Activated T-helper 17 cell treated with anti-CD3 and anti-CD28 coated beads, Interleukin-2, amount 50 U/mL, for 72 hours (primary cell): ENCODE data around the gene GULP1. TPM values are rescaled to one million over a fixed set of nuclear protein-coding genes. Genes with fewer than 3 reads are reported as not detected.

Experiments used
- ATAC-seq: fragments of 150-1000 bp; cut with Tn5 transposase; replicated peaks from 2 replicates; pipeline ENCODE4 v1.10.0; 2021; ENCODE audit warnings: mild to moderate bottlenecking, moderate library complexity
- H3K27ac Mint-ChIP-seq: one replicate; pipeline ENCODE4 v1.8.0; 2022; ENCODE audit warnings: mixed read lengths
- H3K27me3 Mint-ChIP-seq: one replicate; pipeline ENCODE4 v1.8.0; 2022; ENCODE audit warnings: mixed read lengths
- H3K36me3 Mint-ChIP-seq: one replicate; pipeline ENCODE4 v1.8.0; 2022; ENCODE audit warnings: low read depth, mild to moderate bottlenecking, mixed read lengths
- H3K4me1 Mint-ChIP-seq: one replicate; pipeline ENCODE4 v1.8.0; 2022; ENCODE audit warnings: mixed read lengths
- H3K4me3 Mint-ChIP-seq: one replicate; pipeline ENCODE4 v1.8.0; 2022; ENCODE audit warnings: mild to moderate bottlenecking, mixed read lengths
- H3K9me3 Mint-ChIP-seq: one replicate; pipeline ENCODE4 v1.8.0; 2022; ENCODE audit warnings: mixed read lengths
- total RNA-seq, 2 donors: library from RNA; stranded (reverse); gene quantifications; one replicate each; pipeline ENCODE4 v1.2.3, GENCODE V29; 2022

GULP1 gene
- total RNA-seq, 2 donors from 2014 or later, result not detected

GRCh38 chr2:188360485-188361263 lies 69.0 kb downstream of the GULP1 start:
- no peak overlapping the region for H3K27ac Mint-ChIP-seq

GRCh38 chr2:188364033-188364630 lies 72.5 kb downstream of the GULP1 start:
- no peaks in the 10 kb centered on the region for H3K9me3 Mint-ChIP-seq
- no peaks in the 10 kb centered on the region for H3K36me3 Mint-ChIP-seq
- no peak for ATAC-seq
- H3K4me3 Mint-ChIP-seq, result no peak overlapping the region
- no peaks in the 10 kb centered on the region for H3K4me1 Mint-ChIP-seq
- H3K27me3 Mint-ChIP-seq, result no peaks in the 10 kb centered on the region
- no peak overlapping the region for H3K27ac Mint-ChIP-seq

More at GRCh38 chr2:188360485-188361263, 69.0 kb downstream of the GULP1 start:
- no peaks in the 10 kb centered on the region for H3K36me3 Mint-ChIP-seq
- no peak overlapping the region for H3K4me3 Mint-ChIP-seq
- ATAC-seq, result no peak
- H3K9me3 Mint-ChIP-seq, result no peaks in the 10 kb centered on the region
- H3K4me1 Mint-ChIP-seq, result no peaks in the 10 kb centered on the region
- no peaks in the 10 kb centered on the region for H3K27me3 Mint-ChIP-seq

- no peaks in the 10 kb centered on the region for H3K4me1 Mint-ChIP-seq
Measured at GRCh38 chr2:188365058-188365641, 73.5 kb downstream of the GULP1 start.

GRCh38 chr2:188367164-188367563 lies 75.5 kb downstream of the GULP1 start:
- Mint-ChIP-seq H3K27me3 (peaks cover 3% of the 10 kb centered on the region), H3K4me3 (no peak overlapping the region), H3K9me3 (no peaks in the 10 kb centered on the region), H3K27ac (no peak overlapping the region), H3K4me1 (no peaks in the 10 kb centered on the region), H3K36me3 (no peaks in the 10 kb centered on the region)
- ATAC-seq, result no peak

More at GRCh38 chr2:188365058-188365641, 73.5 kb downstream of the GULP1 start:
- Mint-ChIP-seq H3K27ac (no peak overlapping the region), H3K27me3 (no peaks in the 10 kb centered on the region), H3K4me3 (no peak overlapping the region), H3K36me3 (no peaks in the 10 kb centered on the region), H3K9me3 (no peaks in the 10 kb centered on the region)
- no peak for ATAC-seq

GRCh38 chr2:188369365-188369764 lies 77.7 kb downstream of the GULP1 start:
- Mint-ChIP-seq H3K4me1 (no peaks in the 10 kb centered on the region), H3K36me3 (no peaks in the 10 kb centered on the region), H3K9me3 (no peaks in the 10 kb centered on the region), H3K27ac (no peak overlapping the region), H3K27me3 (peaks cover 3% of the 10 kb centered on the region), H3K4me3 (no peak overlapping the region)
- no peak for ATAC-seq

- no peak for ATAC-seq
- H3K36me3 Mint-ChIP-seq, result no peaks in the 10 kb centered on the region
- H3K4me3 Mint-ChIP-seq, result no peak overlapping the region
- no peaks in the 10 kb centered on the region for H3K4me1 Mint-ChIP-seq
- no peak overlapping the region for H3K27ac Mint-ChIP-seq
- H3K27me3 Mint-ChIP-seq, result no peaks in the 10 kb centered on the region
- no peaks in the 10 kb centered on the region for H3K9me3 Mint-ChIP-seq
Measured at GRCh38 chr2:188378371-188378950, 86.8 kb downstream of the GULP1 start.

- Mint-ChIP-seq H3K4me3 (no peak overlapping the region), H3K27me3 (peaks cover 4% of the 10 kb centered on the region), H3K27ac (no peak overlapping the region), H3K36me3 (no peaks in the 10 kb centered on the region), H3K9me3 (peaks cover 2% of the 10 kb centered on the region), H3K4me1 (no peaks in the 10 kb centered on the region)
- no peak for ATAC-seq
Measured at GRCh38 chr2:188379748-188380147, 88.1 kb downstream of the GULP1 start.

GRCh38 chr2:188380280-188380679 lies 88.6 kb downstream of the GULP1 start:
- no peaks in the 10 kb centered on the region for H3K4me1 Mint-ChIP-seq
- no peak overlapping the region for H3K4me3 Mint-ChIP-seq
- no peaks in the 10 kb centered on the region for H3K36me3 Mint-ChIP-seq
- peaks cover 4% of the 10 kb centered on the region for H3K27me3 Mint-ChIP-seq
- ATAC-seq, result no peak
- no peak overlapping the region for H3K27ac Mint-ChIP-seq
- H3K9me3 Mint-ChIP-seq, result peaks cover 4% of the 10 kb centered on the region

- Mint-ChIP-seq H3K4me3 (no peak overlapping the region), H3K27me3 (peaks cover 11% of the 10 kb centered on the region), H3K36me3 (no peaks in the 10 kb centered on the region), H3K9me3 (peaks cover 11% of the 10 kb centered on the region), H3K4me1 (no peaks in the 10 kb centered on the region), H3K27ac (no peak overlapping the region)
- no peak for ATAC-seq
Measured at GRCh38 chr2:188381614-188382013, 89.9 kb downstream of the GULP1 start.

GRCh38 chr2:188382107-188382506 lies 90.4 kb downstream of the GULP1 start:
- Mint-ChIP-seq H3K9me3 (peaks cover 11% of the 10 kb centered on the region), H3K27ac (no peak overlapping the region), H3K36me3 (no peaks in the 10 kb centered on the region), H3K27me3 (peaks cover 11% of the 10 kb centered on the region), H3K4me1 (no peaks in the 10 kb centered on the region), H3K4me3 (no peak overlapping the region)
- no peak for ATAC-seq

- H3K27ac Mint-ChIP-seq, result no peak overlapping the region
- ATAC-seq, result no peak
Measured at GRCh38 chr2:188383158-188383557, 91.5 kb downstream of the GULP1 start.

GRCh38 chr2:188385857-188386256 lies 94.2 kb downstream of the GULP1 start:
- Mint-ChIP-seq H3K9me3 (peaks cover 11% of the 10 kb centered on the region), H3K4me3 (no peak overlapping the region), H3K36me3 (no peaks in the 10 kb centered on the region), H3K4me1 (no peaks in the 10 kb centered on the region), H3K27me3 (peaks cover 11% of the 10 kb centered on the region), H3K27ac (no peak overlapping the region)
- ATAC-seq, result no peak

More at GRCh38 chr2:188383158-188383557, 91.5 kb downstream of the GULP1 start:
- Mint-ChIP-seq H3K36me3 (no peaks in the 10 kb centered on the region), H3K27me3 (peaks cover 11% of the 10 kb centered on the region), H3K9me3 (peaks cover 11% of the 10 kb centered on the region), H3K4me1 (no peaks in the 10 kb centered on the region), H3K4me3 (no peak overlapping the region)

GRCh38 chr2:188388831-188389230 lies 97.2 kb downstream of the GULP1 start:
- no peak for ATAC-seq
- H3K9me3 Mint-ChIP-seq, result peaks cover 15% of the 10 kb centered on the region
- H3K4me1 Mint-ChIP-seq, result no peaks in the 10 kb centered on the region
- no peak overlapping the region for H3K4me3 Mint-ChIP-seq
- H3K27ac Mint-ChIP-seq, result no peak overlapping the region
- H3K36me3 Mint-ChIP-seq, result no peaks in the 10 kb centered on the region
- H3K27me3 Mint-ChIP-seq, result peaks cover 11% of the 10 kb centered on the region

- ATAC-seq, result no peak
- Mint-ChIP-seq H3K4me3 (no peak overlapping the region), H3K9me3 (peaks cover 3% of the 10 kb centered on the region), H3K27me3 (no peaks in the 10 kb centered on the region), H3K27ac (no peak overlapping the region), H3K36me3 (no peaks in the 10 kb centered on the region), H3K4me1 (no peaks in the 10 kb centered on the region)
Measured at GRCh38 chr2:188391354-188391753, 99.7 kb downstream of the GULP1 start.
